ENCODE results near the gene TMED1. TPM values are rescaled to one million over a fixed set of nuclear protein-coding genes. Genes with fewer than 3 reads are reported as not detected.

Gene TMED1
- total RNA-seq, 1 donor from 2014 or later = 30.9 TPM

DNA sequence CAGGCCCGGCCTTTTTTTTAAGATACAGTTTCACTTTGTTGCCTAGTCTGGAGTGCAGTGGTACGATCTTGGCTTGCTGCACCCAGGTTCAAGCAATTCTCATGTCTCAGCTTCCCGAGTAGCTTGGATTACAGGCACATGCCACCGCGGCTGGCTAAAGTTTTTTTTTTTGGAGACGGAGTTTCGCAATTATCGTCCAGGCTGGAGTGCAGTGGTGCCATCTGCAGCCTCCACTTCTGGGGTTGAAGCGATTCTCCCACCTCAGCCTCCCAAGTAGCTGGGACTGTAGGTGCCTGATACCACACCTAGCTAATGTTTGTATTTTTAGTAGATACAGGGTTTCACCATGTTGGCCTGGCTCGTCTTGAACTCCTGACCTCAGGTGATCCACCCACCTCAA lies 30.5 kb upstream of the TMED1 start:
- H3K9me3 Mint-ChIP-seq = no peaks in the 10 kb centered on the region
- no peak for DNase-seq (ENCODE audit: extremely low spot score, unreplicated experiment)
- peaks cover 23% of the 10 kb centered on the region for H3K4me1 Mint-ChIP-seq (ENCODE audit: unreplicated experiment)
- no peaks in the 10 kb centered on the region for H3K36me3 Mint-ChIP-seq
- no peak overlapping the region for H3K4me3 Mint-ChIP-seq
- H3K27ac Mint-ChIP-seq = no peak overlapping the region
- TF ChIP-seq, protein P1, sequence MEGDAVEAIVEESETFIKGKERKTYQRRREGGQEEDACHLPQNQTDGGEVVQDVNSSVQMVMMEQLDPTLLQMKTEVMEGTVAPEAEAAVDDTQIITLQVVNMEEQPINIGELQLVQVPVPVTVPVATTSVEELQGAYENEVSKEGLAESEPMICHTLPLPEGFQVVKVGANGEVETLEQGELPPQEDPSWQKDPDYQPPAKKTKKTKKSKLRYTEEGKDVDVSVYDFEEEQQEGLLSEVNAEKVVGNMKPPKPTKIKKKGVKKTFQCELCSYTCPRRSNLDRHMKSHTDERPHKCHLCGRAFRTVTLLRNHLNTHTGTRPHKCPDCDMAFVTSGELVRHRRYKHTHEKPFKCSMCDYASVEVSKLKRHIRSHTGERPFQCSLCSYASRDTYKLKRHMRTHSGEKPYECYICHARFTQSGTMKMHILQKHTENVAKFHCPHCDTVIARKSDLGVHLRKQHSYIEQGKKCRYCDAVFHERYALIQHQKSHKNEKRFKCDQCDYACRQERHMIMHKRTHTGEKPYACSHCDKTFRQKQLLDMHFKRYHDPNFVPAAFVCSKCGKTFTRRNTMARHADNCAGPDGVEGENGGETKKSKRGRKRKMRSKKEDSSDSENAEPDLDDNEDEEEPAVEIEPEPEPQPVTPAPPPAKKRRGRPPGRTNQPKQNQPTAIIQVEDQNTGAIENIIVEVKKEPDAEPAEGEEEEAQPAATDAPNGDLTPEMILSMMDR (conservative IDR thresholded peaks at IDR 0.05) = no peak
- no peaks in the 10 kb centered on the region for H3K27me3 Mint-ChIP-seq

DNA sequence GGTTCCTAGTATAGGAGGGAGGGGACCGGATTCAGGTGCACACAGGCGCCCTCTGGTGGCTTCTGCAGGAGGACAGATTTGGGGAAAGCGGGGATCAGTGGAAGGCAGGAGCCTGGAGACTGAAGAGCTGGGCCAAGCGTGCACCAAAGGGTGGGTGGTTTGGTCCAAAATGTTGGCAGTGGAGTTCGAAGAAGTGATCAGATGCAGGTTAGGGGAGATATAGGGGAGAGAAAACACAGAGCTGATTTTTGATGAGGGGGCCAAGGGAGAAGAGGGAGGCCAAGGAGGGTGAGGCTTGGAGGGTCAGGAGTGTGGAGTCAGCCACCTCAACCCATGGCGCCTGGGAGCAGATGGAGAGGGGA lies 28.5 kb upstream of the TMED1 start:
- Mint-ChIP-seq H3K27ac (peak overlapping the region; percentile 52), H3K9me3 (no peaks in the 10 kb centered on the region), H3K36me3 (no peaks in the 10 kb centered on the region), H3K27me3 (no peaks in the 10 kb centered on the region), H3K4me1 (ENCODE audit: unreplicated experiment) (peaks cover 19% of the 10 kb centered on the region), H3K4me3 (peak overlapping the region; percentile 58)
- DNase-seq (ENCODE audit: extremely low spot score, unreplicated experiment) = peak; percentile 88
- TF ChIP-seq, protein P1 (conservative IDR thresholded peaks at IDR 0.05) = peak; percentile 95

DNA sequence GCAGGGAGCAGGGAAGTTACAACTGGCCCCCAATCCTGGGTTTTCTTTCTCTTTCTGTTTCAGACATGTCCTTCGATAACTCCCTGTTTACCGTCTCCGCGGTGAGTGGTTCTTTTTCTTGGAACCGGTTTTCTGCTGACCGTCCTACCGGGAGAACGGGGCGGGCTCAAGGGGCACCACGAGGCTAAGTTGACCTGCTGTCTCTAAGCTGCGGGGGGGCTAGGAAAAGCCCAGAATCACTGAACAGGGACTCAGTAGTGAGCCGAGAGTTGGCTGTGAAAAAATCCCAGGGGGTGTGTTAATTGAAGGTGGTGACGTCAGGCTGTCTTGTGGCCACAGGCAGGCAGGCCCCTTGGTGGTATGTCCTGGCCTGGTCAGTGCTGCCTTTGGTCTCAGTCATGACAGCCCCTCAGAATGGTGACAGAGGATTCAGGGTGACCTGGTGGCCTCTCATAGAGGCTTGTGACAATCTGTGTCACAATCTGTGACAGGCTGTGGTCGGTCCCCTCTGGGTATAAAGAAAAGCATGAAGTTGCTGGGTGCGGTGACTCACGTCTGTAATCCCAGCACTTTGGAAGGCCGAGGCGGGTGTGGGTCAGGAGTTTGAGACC lies 27.2 kb upstream of the TMED1 start:
- Mint-ChIP-seq H3K27ac (peak overlapping the region; percentile 90), H3K9me3 (no peaks in the 10 kb centered on the region), H3K36me3 (no peaks in the 10 kb centered on the region), H3K27me3 (no peaks in the 10 kb centered on the region), H3K4me3 (peak overlapping the region; percentile 21), H3K4me1 (ENCODE audit: unreplicated experiment) (peaks cover 19% of the 10 kb centered on the region)
- TF ChIP-seq, protein P1 (conservative IDR thresholded peaks at IDR 0.05) = no peak
- DNase-seq (ENCODE audit: extremely low spot score, unreplicated experiment) = no peak

DNA sequence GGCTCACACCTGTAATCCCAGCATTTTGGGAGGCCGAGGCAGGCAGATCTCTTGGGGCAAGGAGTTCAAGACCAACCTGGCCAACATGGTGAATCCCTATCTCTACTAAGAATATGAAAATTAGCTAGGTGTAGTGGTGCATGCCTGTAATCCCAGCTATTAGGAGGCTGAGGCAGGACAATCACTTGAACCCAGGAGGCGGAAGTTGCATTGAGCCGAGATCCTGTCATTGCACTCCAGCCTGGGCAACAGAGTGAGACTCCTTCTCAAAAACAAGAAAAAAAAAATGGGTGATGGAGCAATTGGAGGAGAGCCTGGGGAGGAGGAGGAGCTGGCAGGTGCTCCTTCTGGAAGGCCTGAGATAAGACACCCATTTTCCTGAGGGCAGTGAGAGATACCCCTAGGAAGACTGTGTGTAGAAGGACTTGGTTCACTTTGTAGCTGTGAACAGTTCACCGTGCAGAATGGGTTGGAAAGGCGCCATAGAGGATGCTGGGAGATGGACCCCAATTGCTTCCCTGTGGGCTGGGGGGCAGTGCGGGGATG lies 26.6 kb upstream of the TMED1 start:
- peaks cover 19% of the 10 kb centered on the region for H3K4me1 Mint-ChIP-seq (ENCODE audit: unreplicated experiment)
- peak overlapping the region; percentile 90 for H3K27ac Mint-ChIP-seq
- no peak for DNase-seq (ENCODE audit: extremely low spot score, unreplicated experiment)
- TF ChIP-seq, protein P1 (conservative IDR thresholded peaks at IDR 0.05) = no peak
- no peaks in the 10 kb centered on the region for H3K36me3 Mint-ChIP-seq
- H3K9me3 Mint-ChIP-seq = no peaks in the 10 kb centered on the region
- H3K4me3 Mint-ChIP-seq = no peak overlapping the region
- no peaks in the 10 kb centered on the region for H3K27me3 Mint-ChIP-seq

DNA sequence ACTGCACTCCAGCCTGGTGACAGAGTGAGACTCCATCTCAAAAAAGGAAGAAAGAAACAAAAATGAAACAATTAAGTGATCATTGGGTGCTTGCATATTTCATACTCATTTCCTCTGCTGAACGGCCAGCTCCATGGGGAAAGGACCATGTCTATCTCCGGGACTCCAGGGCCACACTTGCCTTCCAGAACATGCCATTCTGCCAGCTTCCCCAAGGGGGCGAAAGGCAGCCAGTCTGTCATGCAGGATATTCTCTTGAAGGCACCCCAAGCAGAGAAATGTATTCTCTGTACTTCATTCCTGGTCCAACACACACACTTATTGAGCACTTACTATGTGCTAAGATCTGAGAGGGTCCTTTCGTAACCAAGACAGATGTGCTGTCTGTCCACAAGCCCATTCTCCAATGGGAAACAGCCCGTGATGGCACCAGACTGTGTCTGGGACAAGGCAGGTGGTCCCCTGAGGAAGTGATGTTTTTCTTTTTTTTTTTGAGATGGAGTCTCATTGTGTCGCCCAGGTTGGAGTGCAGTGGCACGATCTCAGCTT lies 25.2 kb upstream of the TMED1 start:
- DNase-seq (ENCODE audit: extremely low spot score, unreplicated experiment) = no peak
- Mint-ChIP-seq H3K27me3 (no peaks in the 10 kb centered on the region), H3K36me3 (no peaks in the 10 kb centered on the region), H3K4me1 (ENCODE audit: unreplicated experiment) (peaks cover 19% of the 10 kb centered on the region), H3K9me3 (no peaks in the 10 kb centered on the region), H3K27ac (no peak overlapping the region), H3K4me3 (no peak overlapping the region)
- TF ChIP-seq, protein P1 (conservative IDR thresholded peaks at IDR 0.05) = peak; percentile 70
